ENCODE results near the gene CALN1.
"Not testable (repeated sequence)": the region's sequence is repeated elsewhere in the genome, so short reads cannot be mapped to it uniquely, and the experiment has no call there.

The CALN1 gene

GRCh38 chr7:72408966-72409637 lies 3.0 kb downstream of the CALN1 start:
- DNase-seq, result no peak

GRCh38 chr7:72406820-72407403 lies 5.2 kb downstream of the CALN1 start:
- DNase-seq, result no peak

- DNase-seq, result no peak
Observed at GRCh38 chr7:72405871-72406270, 6.3 kb downstream of the CALN1 start.

- peak; percentile 14 for DNase-seq
Observed at GRCh38 chr7:72405418-72405817, 6.7 kb downstream of the CALN1 start.

GRCh38 chr7:72404743-72405142 lies 7.4 kb downstream of the CALN1 start:
- DNase-seq, result no peak

GRCh38 chr7:72403458-72404076 lies 8.6 kb downstream of the CALN1 start:
- peak; percentile 4 for DNase-seq

GRCh38 chr7:72394016-72394415 lies 18.1 kb downstream of the CALN1 start:
- DNase-seq, result no peak

- no peak for DNase-seq
Observed at GRCh38 chr7:72391821-72392377, 20.2 kb downstream of the CALN1 start.

GRCh38 chr7:72386118-72386517 lies 26.0 kb downstream of the CALN1 start:
- no peak for DNase-seq

- no peak for DNase-seq
Observed at GRCh38 chr7:72362246-72362645, 49.9 kb downstream of the CALN1 start.

GRCh38 chr7:72345208-72345727 lies 66.9 kb downstream of the CALN1 start:
- no peak for DNase-seq

GRCh38 chr7:72343991-72344390 lies 68.1 kb downstream of the CALN1 start:
- DNase-seq, result no peak

GRCh38 chr7:72343354-72343753 lies 68.8 kb downstream of the CALN1 start:
- not testable (repeated sequence) for DNase-seq

GRCh38 chr7:72337390-72338167 lies 74.6 kb downstream of the CALN1 start:
- DNase-seq, result no peak

GRCh38 chr7:72336632-72337389 lies 75.3 kb downstream of the CALN1 start:
- no peak for DNase-seq

- DNase-seq, result no peak
Observed at GRCh38 chr7:72336382-72336631, 75.8 kb downstream of the CALN1 start.

- no peak for DNase-seq
Observed at GRCh38 chr7:72335561-72336381, 76.4 kb downstream of the CALN1 start.

- no peak for DNase-seq
Observed at GRCh38 chr7:72334698-72335097, 77.4 kb downstream of the CALN1 start.

GRCh38 chr7:72334066-72334465 lies 78.1 kb downstream of the CALN1 start:
- DNase-seq, result no peak

GRCh38 chr7:72326811-72327210 lies 85.3 kb downstream of the CALN1 start:
- no peak for DNase-seq

GRCh38 chr7:72326365-72326764 lies 85.8 kb downstream of the CALN1 start:
- DNase-seq, result no peak

GRCh38 chr7:72325561-72325960 lies 86.6 kb downstream of the CALN1 start:
- no peak for DNase-seq

Measured in CD4-positive, alpha-beta T cell treated with Interleukin-21 for 1 hour (primary cell).